Measurements from ENCODE around the gene ZBTB21. TPM values are rescaled to one million over a fixed set of nuclear protein-coding genes. Genes with fewer than 3 reads are reported as not detected.

ZBTB21 gene
- total and polyA plus RNA-seq, 9 of the 15 experiments (the other 6 are each of a cell fraction or from before 2014, with no cell fraction given), result 2.2 to 15.2 (median 8.7) TPM

DNA sequence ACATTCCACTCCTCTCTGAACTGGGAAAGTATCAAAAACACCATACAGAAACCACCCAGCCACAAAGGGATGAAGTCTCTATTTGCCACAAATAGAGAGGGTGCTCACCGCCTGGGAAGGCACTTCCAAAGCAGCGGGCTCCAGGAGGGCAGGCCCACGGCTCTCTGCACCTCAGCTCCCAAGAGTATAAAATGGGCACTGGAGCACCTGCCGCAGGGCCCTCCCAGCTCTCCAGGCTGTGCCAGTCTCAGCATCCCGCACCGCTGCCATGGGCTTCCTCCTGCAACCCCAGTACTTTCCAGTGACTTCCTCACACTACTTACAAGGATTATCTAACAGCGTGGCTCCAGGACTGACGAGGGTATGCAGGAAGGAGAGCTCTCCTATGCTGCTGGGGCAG is 70.8 kb downstream of the ZBTB21 start:
- POLR2A ChIA-PET, result interaction anchor here (0.6 to 1.4 kb wide), 2 partner anchors 11 to 77 kb away, joined by 3 to 4 read pairs; no protein-coding TSS in a partner anchor
- DNase-seq (ENCODE audit: extremely low read depth in 1 of 4, low spot score in 3 of 4), result no peak
- H3K27me3 ChIP-seq (ENCODE audit: control insufficient read depth in 2 of 2, insufficient read depth in 2 of 2, low read length in 2 of 2), result no peaks in the 10 kb centered on the region
- no peaks in the 10 kb centered on the region for H4K20me1 ChIP-seq (replicated peaks; ENCODE audit: control insufficient read depth, insufficient read depth, low read length)
- H3K4me1 ChIP-seq (replicated peaks in 1 of 2; ENCODE audit: control insufficient read depth in 2 of 2, insufficient read depth in 2 of 2, low read length in 2 of 2), result no peaks in the 10 kb centered on the region
- intact Hi-C loops (cut with micrococcal nuclease), result no loop called here
- H3K4me3 ChIP-seq, result no peak overlapping the region
- no peak for ATAC-seq
- H3K9me1 ChIP-seq (ENCODE audit: control insufficient read depth, insufficient read depth, low read length), result no peaks in the 10 kb centered on the region
- 89% methylated on average over 8 of the region's 8 CpGs for WGBS (ENCODE audit: insufficient coverage, low coverage, missing lambda C conversion rate)
- H3K9ac ChIP-seq (ENCODE audit: insufficient read depth in 1 of 2, low read depth in 2 of 2, low read length in 2 of 2), result no peak overlapping the region
- in situ Hi-C loops (cut with MboI), result no loop called here
- no peak overlapping the region for H3K27ac ChIP-seq (ENCODE audit: extremely low read depth, low read depth, low read length)
- no peak overlapping the region for H3K4me2 ChIP-seq (ENCODE audit: insufficient read depth, low read length)
- no peak overlapping the region for H2AFZ ChIP-seq (ENCODE audit: low read depth, low read length)
- H3K36me3 ChIP-seq (ENCODE audit: control insufficient read depth, insufficient read depth, low read length), result peaks cover 5% of the 10 kb centered on the region; the same call in 1 of the 3 replicates
- CTCF ChIA-PET (ENCODE audit: low intra/inter-chr PET ratio), result no interaction called here
- FAIRE-seq, result no peak
- H3K79me2 ChIP-seq (ENCODE audit: control insufficient read depth, insufficient read depth, low read length), result no peaks in the 10 kb centered on the region
- BruUV-seq (replicated peaks), result no TSS peak
- no peaks in the 10 kb centered on the region for H3K9me3 ChIP-seq (replicated peaks; ENCODE audit: control insufficient read depth, insufficient read depth, low read depth, low read length)
- TF ChIP-seq, protein P1, sequence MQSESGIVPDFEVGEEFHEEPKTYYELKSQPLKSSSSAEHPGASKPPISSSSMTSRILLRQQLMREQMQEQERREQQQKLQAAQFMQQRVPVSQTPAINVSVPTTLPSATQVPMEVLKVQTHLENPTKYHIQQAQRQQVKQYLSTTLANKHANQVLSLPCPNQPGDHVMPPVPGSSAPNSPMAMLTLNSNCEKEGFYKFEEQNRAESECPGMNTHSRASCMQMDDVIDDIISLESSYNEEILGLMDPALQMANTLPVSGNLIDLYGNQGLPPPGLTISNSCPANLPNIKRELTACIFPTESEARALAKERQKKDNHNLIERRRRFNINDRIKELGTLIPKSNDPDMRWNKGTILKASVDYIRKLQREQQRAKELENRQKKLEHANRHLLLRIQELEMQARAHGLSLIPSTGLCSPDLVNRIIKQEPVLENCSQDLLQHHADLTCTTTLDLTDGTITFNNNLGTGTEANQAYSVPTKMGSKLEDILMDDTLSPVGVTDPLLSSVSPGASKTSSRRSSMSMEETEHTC (IDR thresholded peaks at IDR 0.05), result no peak
- TF ChIP-seq RBM14 (IDR thresholded peaks at IDR 0.05; ENCODE audit: borderline replicate concordance, insufficient read depth, low read depth, low read length), result no peak
- no peak for TF ChIP-seq RCOR1 (IDR thresholded peaks at IDR 0.05; ENCODE audit: borderline replicate concordance in 1 of 2, low read depth in 2 of 2, low read length in 2 of 2)
- no peak for TF ChIP-seq SLC30A9 (CRISPR knock-in tag; IDR thresholded peaks at IDR 0.05)
- TF ChIP-seq GTF2B (IDR thresholded peaks at IDR 0.05; ENCODE audit: extremely low read depth, insufficient read length), result no peak
- no peak for TF ChIP-seq RBM22 (IDR thresholded peaks at IDR 0.05; ENCODE audit: low read depth, low read length, poor library complexity, severe bottlenecking)
- no peak for TF ChIP-seq ZNF224 (CRISPR knock-in tag; IDR thresholded peaks at IDR 0.05)
- TF ChIP-seq ZNF174 (CRISPR knock-in tag; IDR thresholded peaks at IDR 0.05), result no peak
- TF ChIP-seq CHD7 (IDR thresholded peaks at IDR 0.05; ENCODE audit: low read depth, low read length), result no peak

Data from K562 (cell line).